ENCODE results near the gene FRMD5. TPM values are rescaled to one million over a fixed set of nuclear protein-coding genes. Genes with fewer than 3 reads are reported as not detected.

Gene FRMD5
- total RNA-seq, 1 donor from 2014 or later, result 0.54 TPM

DNA sequence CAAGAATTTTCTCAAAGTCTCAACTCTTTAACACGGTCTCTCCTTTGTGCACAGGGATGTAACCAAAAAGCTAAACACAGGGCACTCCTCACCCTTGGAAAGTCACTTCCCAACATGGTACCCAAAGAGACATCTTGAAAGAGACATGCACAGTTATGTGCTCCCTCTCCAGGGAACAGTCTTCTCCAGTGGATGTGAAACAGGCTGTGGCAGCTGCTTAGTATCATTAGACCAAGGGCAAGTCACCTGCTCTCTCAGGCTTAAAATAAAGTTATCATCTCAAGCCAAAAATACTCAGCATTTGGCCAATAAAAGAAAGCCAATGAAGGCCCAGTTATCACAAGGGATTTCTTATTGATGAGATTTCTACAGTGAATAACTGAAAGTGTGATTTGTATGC lies 239.9 kb downstream of the FRMD5 start:
- Mint-ChIP-seq H3K4me1 (ENCODE audit: unreplicated experiment) (no peaks in the 10 kb centered on the region), H3K36me3 (ENCODE audit: low read depth, unreplicated experiment) (no peaks in the 10 kb centered on the region), H3K27me3 (ENCODE audit: unreplicated experiment) (peaks cover 2% of the 10 kb centered on the region), H3K9me3 (ENCODE audit: unreplicated experiment) (no peaks in the 10 kb centered on the region), H3K4me3 (ENCODE audit: unreplicated experiment) (no peak overlapping the region), H3K27ac (ENCODE audit: unreplicated experiment) (no peak overlapping the region)
- no peak for DNase-seq (ENCODE audit: low spot score)
- no peak for TF ChIP-seq CTCF (IDR thresholded peaks at IDR 0.05; ENCODE audit: unreplicated experiment)

DNA sequence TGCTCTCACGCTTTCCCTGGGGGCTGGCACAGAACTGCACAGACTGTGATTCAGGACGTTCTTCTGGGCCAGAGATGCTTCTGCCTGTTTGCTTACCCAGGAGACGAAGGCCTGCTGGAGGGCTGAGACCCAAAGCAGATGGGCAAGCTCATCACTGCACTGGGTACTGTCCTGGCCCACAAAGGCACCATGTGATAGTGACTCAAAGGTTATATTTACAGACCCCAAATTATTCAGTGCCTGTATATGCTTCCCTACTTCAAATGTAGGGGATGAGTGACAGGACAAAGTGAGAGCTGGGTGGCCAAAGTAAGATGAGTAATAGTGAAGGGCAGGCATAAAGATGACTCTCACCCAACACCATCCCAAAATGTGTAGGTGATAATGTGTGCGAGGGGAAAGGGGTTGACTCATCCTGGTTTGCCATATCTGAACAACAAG lies 240.9 kb downstream of the FRMD5 start:
- H3K4me1 Mint-ChIP-seq (ENCODE audit: unreplicated experiment), result no peaks in the 10 kb centered on the region
- H3K4me3 Mint-ChIP-seq (ENCODE audit: unreplicated experiment), result no peak overlapping the region
- no peaks in the 10 kb centered on the region for H3K36me3 Mint-ChIP-seq (ENCODE audit: low read depth, unreplicated experiment)
- peaks cover 2% of the 10 kb centered on the region for H3K27me3 Mint-ChIP-seq (ENCODE audit: unreplicated experiment)
- no peak for DNase-seq (ENCODE audit: low spot score)
- no peak for TF ChIP-seq CTCF (IDR thresholded peaks at IDR 0.05; ENCODE audit: unreplicated experiment)
- H3K27ac Mint-ChIP-seq (ENCODE audit: unreplicated experiment), result no peak overlapping the region
- no peaks in the 10 kb centered on the region for H3K9me3 Mint-ChIP-seq (ENCODE audit: unreplicated experiment)

DNA sequence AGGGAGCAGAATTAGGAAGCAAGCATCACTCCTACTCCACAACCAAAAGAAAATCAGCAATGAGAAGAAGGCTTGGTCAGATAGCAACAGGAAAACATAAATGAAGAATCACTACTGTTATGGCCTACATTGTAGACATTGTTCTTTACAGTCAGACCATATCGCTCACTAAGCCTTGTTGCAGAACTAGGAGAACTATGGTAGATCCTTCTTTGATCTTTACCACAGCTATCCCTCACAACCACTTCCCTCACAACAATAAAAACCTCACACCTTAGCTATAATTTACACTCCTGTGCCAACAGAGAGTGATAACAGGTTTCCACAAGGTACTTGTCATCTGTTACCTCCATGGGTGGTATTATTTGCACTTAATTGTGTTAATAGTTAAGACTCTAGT lies 241.7 kb downstream of the FRMD5 start:
- no peak overlapping the region for H3K4me3 Mint-ChIP-seq (ENCODE audit: unreplicated experiment)
- TF ChIP-seq CTCF (IDR thresholded peaks at IDR 0.05; ENCODE audit: unreplicated experiment), result no peak
- H3K4me1 Mint-ChIP-seq (ENCODE audit: unreplicated experiment), result no peaks in the 10 kb centered on the region

GRCh38 chr15:43950531-43950930 lies 244.5 kb downstream of the FRMD5 start:
- no peak for TF ChIP-seq CTCF (IDR thresholded peaks at IDR 0.05; ENCODE audit: unreplicated experiment)
- DNase-seq (ENCODE audit: low spot score), result no peak
- Mint-ChIP-seq H3K27ac (ENCODE audit: unreplicated experiment) (no peak overlapping the region), H3K36me3 (ENCODE audit: low read depth, unreplicated experiment) (no peaks in the 10 kb centered on the region), H3K9me3 (ENCODE audit: unreplicated experiment) (no peaks in the 10 kb centered on the region), H3K27me3 (ENCODE audit: unreplicated experiment) (peaks cover 2% of the 10 kb centered on the region), H3K4me3 (ENCODE audit: unreplicated experiment) (no peak overlapping the region), H3K4me1 (ENCODE audit: unreplicated experiment) (no peaks in the 10 kb centered on the region)

More for the DNA sequence above, 241.7 kb downstream of the FRMD5 start:
- DNase-seq (ENCODE audit: low spot score), result no peak
- Mint-ChIP-seq H3K9me3 (ENCODE audit: unreplicated experiment) (no peaks in the 10 kb centered on the region), H3K27me3 (ENCODE audit: unreplicated experiment) (peaks cover 2% of the 10 kb centered on the region), H3K27ac (ENCODE audit: unreplicated experiment) (no peak overlapping the region), H3K36me3 (ENCODE audit: low read depth, unreplicated experiment) (no peaks in the 10 kb centered on the region)

DNA sequence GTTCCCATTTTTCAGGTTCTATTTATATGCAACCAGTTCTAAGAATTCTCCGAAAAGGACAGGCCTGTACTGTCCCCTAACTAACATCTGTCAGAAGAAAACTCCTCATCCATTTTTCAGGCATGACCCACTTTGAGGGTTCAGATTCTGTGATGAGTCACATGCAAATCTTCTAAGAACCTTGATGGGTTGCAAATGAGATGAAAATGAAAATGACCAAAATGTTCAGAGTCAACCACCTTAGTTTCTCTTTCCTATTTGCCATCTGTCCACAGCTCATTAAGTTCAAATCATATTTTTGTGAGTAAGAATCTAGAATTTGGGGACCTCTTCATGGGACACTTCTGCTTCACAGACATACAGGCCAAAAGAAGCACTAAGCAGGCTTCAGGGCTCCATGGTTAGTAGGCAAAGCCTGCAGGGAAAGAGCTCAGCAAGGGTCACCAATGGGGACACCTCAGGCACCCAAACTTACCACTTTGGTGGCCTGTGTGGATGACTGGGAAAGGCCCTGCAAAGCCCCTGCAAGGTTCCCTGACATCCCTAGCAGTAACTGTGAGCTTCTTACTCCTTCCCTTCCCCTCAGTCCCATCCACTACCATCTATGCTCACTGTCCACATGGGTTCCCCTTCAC lies 246.3 kb downstream of the FRMD5 start:
- Mint-ChIP-seq H3K27me3 (ENCODE audit: unreplicated experiment) (peaks cover 2% of the 10 kb centered on the region), H3K27ac (ENCODE audit: unreplicated experiment) (no peak overlapping the region), H3K9me3 (ENCODE audit: unreplicated experiment) (no peaks in the 10 kb centered on the region), H3K36me3 (ENCODE audit: low read depth, unreplicated experiment) (no peaks in the 10 kb centered on the region), H3K4me3 (ENCODE audit: unreplicated experiment) (no peak overlapping the region), H3K4me1 (ENCODE audit: unreplicated experiment) (no peaks in the 10 kb centered on the region)
- DNase-seq (ENCODE audit: low spot score), result no peak
- no peak for TF ChIP-seq CTCF (IDR thresholded peaks at IDR 0.05; ENCODE audit: unreplicated experiment)
